K562 (cell line): ENCODE results near the gene ISLR2. TPM values are rescaled to one million over a fixed set of nuclear protein-coding genes. Genes with fewer than 3 reads are reported as not detected.

Experiments used
- ATAC-seq: fragments of 200-7000 bp; cut with Tn5 transposase; 3 replicates; pipeline ENCODE4 v1.9.1; 2020; ENCODE audit warnings: moderate library complexity
- BruUV-seq: library from RNA; stranded (reverse); fragments of 400-500 nt; replicated peaks from 2 replicates; lab custom pipeline; 2021; lab: Mats Ljungman, UMichigan
- CTCF ChIA-PET: fragments of 300-600 bp; formaldehyde crosslinking; extraction: SDS; loops from one replicate; lab custom pipeline; 2021; ENCODE audit warnings: low intra/inter-chr PET ratio; lab: Yijun Ruan, JAX
- POLR2A ChIA-PET: fragments of 300-600, 350-650 bp; sonication (Branson Sonifier 250); formaldehyde crosslinking; extraction: SDS; loops from one replicate; lab custom pipeline; 2021; ENCODE audit warnings: antibody characterized with exemption, inconsistent platforms; lab: Yijun Ruan, JAX
- DNase-seq, 4 experiments: peaks; one replicate each; pipeline versions ENCODE4 v3.0.0 to v3.0.0-alpha.2; 2011 to 2018; ENCODE audit warnings: low spot score in 3 of 4, mixed read lengths in 3 of 4; ENCODE audit errors: extremely low read depth in 1 of 4
- FAIRE-seq: peaks from 2 replicates; lab custom pipeline; 2011; peaks lifted over from hg19 to GRCh38; lab: Jason Lieb, UNC
- H2AFZ ChIP-seq: 2 replicates; pipeline ENCODE4 v1.6.0; 2011; ENCODE audit warnings: low read depth, low read length, control low read depth, inconsistent platforms
- H3K27ac ChIP-seq: fragments of 200-600 bp; 3 replicates; pipeline ENCODE4 v1.8.0; 2011; ENCODE audit warnings: low read depth, mild to moderate bottlenecking, control low read depth, inconsistent platforms, low read length, moderate library complexity, mixed read lengths; ENCODE audit errors: extremely low read depth
- H3K27me3 ChIP-seq, 2 experiments: fragments of 300-600 bp in 1 of 2; 2 replicates in 1 of 2; 3 replicates in 1 of 2; pipeline versions ENCODE4 v1.6.0 to v1.8.0; 2011; ENCODE audit warnings: inconsistent platforms in 2 of 2, low read length in 2 of 2, mild to moderate bottlenecking in 1 of 2, mixed read lengths in 1 of 2, moderate library complexity in 1 of 2; ENCODE audit not compliant: control insufficient read depth in 2 of 2, insufficient read depth in 2 of 2
- H3K36me3 ChIP-seq: fragments of 300-600 bp; 3 replicates; pipeline ENCODE4 v1.8.0; 2011; ENCODE audit warnings: mild to moderate bottlenecking, low read length, inconsistent platforms; ENCODE audit not compliant: control insufficient read depth, insufficient read depth
- H3K4me1 ChIP-seq, 2 experiments: fragments of 200-600 bp in 1 of 2; replicated peaks in 1 of 2; 2 replicates in 1 of 2; 3 replicates in 1 of 2; pipeline versions ENCODE4 v1.5.1 to v1.8.0; 2011; ENCODE audit warnings: inconsistent platforms in 2 of 2, low read length in 2 of 2, mild to moderate bottlenecking in 1 of 2, mixed read lengths in 1 of 2, moderate library complexity in 1 of 2; ENCODE audit not compliant: control insufficient read depth in 2 of 2, insufficient read depth in 2 of 2
- H3K4me2 ChIP-seq: 2 replicates; pipeline ENCODE4 v1.6.1; 2011; ENCODE audit warnings: low read length, control low read depth, inconsistent platforms, mixed read lengths; ENCODE audit not compliant: insufficient read depth
- H3K4me3 ChIP-seq: fragments of 200-600 bp; sonication (generic), shearing (Covaris generic); 2 replicates; pipeline ENCODE4 v1.5.1; 2016; ENCODE audit warnings: control low read depth, inconsistent platforms
- H3K79me2 ChIP-seq: fragments of 200-600 bp; 3 replicates; pipeline ENCODE4 v1.8.0; 2011; ENCODE audit warnings: low read length, inconsistent platforms; ENCODE audit not compliant: control insufficient read depth, insufficient read depth
- H3K9ac ChIP-seq, 2 experiments: 2 replicates each; pipeline versions ENCODE4 v1.6.0 to v1.6.1; 2011; ENCODE audit warnings: low read depth in 2 of 2, low read length in 2 of 2, control low read depth in 1 of 2, inconsistent platforms in 1 of 2, mild to moderate bottlenecking in 1 of 2, mixed read lengths in 1 of 2; ENCODE audit not compliant: insufficient read depth in 1 of 2
- H3K9me1 ChIP-seq: one replicate; pipeline ENCODE4 v1.6.0; 2011; ENCODE audit warnings: inconsistent platforms, mild to moderate bottlenecking, low read length, moderate library complexity; ENCODE audit not compliant: control insufficient read depth, insufficient read depth
- H3K9me3 ChIP-seq: replicated peaks from 2 replicates; pipeline ENCODE4 v1.5.1; 2011; ENCODE audit warnings: low read depth, low read length, inconsistent platforms; ENCODE audit not compliant: control insufficient read depth, insufficient read depth
- H4K20me1 ChIP-seq: replicated peaks from 2 replicates; pipeline ENCODE4 v1.6.1; 2011; ENCODE audit warnings: low read length, inconsistent platforms, mixed read lengths; ENCODE audit not compliant: control insufficient read depth, insufficient read depth
- ARID1B ChIP-seq: fragments of 450-650 bp; IDR thresholded peaks from 2 replicates; pipeline ENCODE4 v1.6.1; 2016; ENCODE audit warnings: antibody characterized with exemption, mild to moderate bottlenecking, inconsistent platforms
- CHD7 ChIP-seq: fragments of 200-600 bp; sonication (generic); IDR thresholded peaks from one replicate; pipeline ENCODE4 v1.6.1; 2012; ENCODE audit warnings: mild to moderate bottlenecking, low read depth, low read length, inconsistent platforms
- CREB1 ChIP-seq, 2 experiments: sonication (generic) in 1 of 2; formaldehyde crosslinking in 1 of 2; IDR thresholded peaks; 2 replicates each; pipeline versions ENCODE4 v1.6.1 to v1.8.0; 2012 to 2022; ENCODE audit warnings: inconsistent platforms in 1 of 2, mild to moderate bottlenecking in 1 of 2, missing genetic modification reagents in 1 of 2, moderate library complexity in 1 of 2
- HDAC3 ChIP-seq: fragments of 450-650 bp; IDR thresholded peaks from 2 replicates; pipeline ENCODE4 v1.6.1; 2018; ENCODE audit warnings: borderline replicate concordance, mild to moderate bottlenecking, moderate library complexity; ENCODE audit not compliant: partially characterized antibody
- NFIC ChIP-seq: fragments of 450-650 bp; IDR thresholded peaks from 2 replicates; pipeline ENCODE4 v1.6.1; 2017; ENCODE audit warnings: mild to moderate bottlenecking, inconsistent platforms
- PYGO2 ChIP-seq: fragments of 450-650 bp; IDR thresholded peaks from 2 replicates; pipeline ENCODE4 v1.6.1; 2016; ENCODE audit warnings: mild to moderate bottlenecking, missing genetic modification characterization, moderate library complexity, missing compliant biosample characterization
- SRSF3 ChIP-seq: fragments of 200-400 bp; formaldehyde crosslinking; IDR thresholded peaks from 2 replicates; pipeline ENCODE4 v1.6.1; 2016; ENCODE audit warnings: mild to moderate bottlenecking, low read length, moderate library complexity; ENCODE audit not compliant: insufficient read depth
- TBL1XR1 ChIP-seq, 2 experiments: IDR thresholded peaks; 2 replicates each; pipeline ENCODE4 v1.6.1; 2012; ENCODE audit warnings: improper control_type of control experiment in 2 of 2, low read length in 2 of 2, mild to moderate bottlenecking in 1 of 2
- WGBS: fragments of 100-300 bp; shearing (Covaris generic); methylation state at CpG from one replicate; pipeline ENCODE4 v1.1.6; 2016; ENCODE audit warnings: low coverage, mixed read lengths; ENCODE audit not compliant: insufficient coverage; ENCODE audit errors: missing lambda C conversion rate; 5-methylcytosine and 5-hydroxymethylcytosine counted together
- in situ Hi-C: fragments of 300-500 bp; cut with MboI; formaldehyde crosslinking; loops from 4 replicates; pipeline ENCODE4 v1.15.0; 2018; ENCODE audit warnings: inconsistent platforms, mixed read lengths
- intact Hi-C: fragments of 100-400 bp; cut with micrococcal nuclease; formaldehyde crosslinking; loops from 2 replicates; pipeline ENCODE4 v1.14.2; 2022
- polyA plus RNA-seq, 8 experiments: library from polyadenylated mRNA; depleted of rRNA in 4 of 8; stranded (reverse) in 5 of 8; unstranded in 3 of 8; fragments of >200 nt; fragmentation: Nextera tagmentation in 2 of 8; fragmentation: Illumina TruSeq in 1 of 8; extraction: Ambion mirVana in 2 of 8; extraction: Trizol in 1 of 8; gene quantifications; 2 replicates each; pipeline versions ENCODE4 v1.2.1 to v1.2.3, GENCODE V29; 2011 to 2014; ENCODE audit warnings: inconsistent platforms in 1 of 8, missing spikeins in 1 of 8
- total RNA-seq, 7 experiments: library from RNA; depleted of rRNA in 6 of 7; stranded (reverse); fragments of >200 nt in 6 of 7; fragmentation: Illumina TruSeq in 2 of 7; extraction: Trizol in 2 of 7; gene quantifications; 2 replicates each; pipeline versions ENCODE4 v1.2.1 to v1.2.3, GENCODE V29; 2011 to 2021; ENCODE audit warnings: low replicate concordance in 1 of 7
- TF ChIP-seq, protein P1 (sequence below): fragments of 450-650 bp; IDR thresholded peaks from 2 replicates; pipeline ENCODE4 v1.6.1; 2016; ENCODE audit warnings: missing biosample characterization, missing genetic modification characterization

ISLR2 gene
- total and polyA plus RNA-seq, 9 of the 15 experiments (the other 6 are each of a cell fraction or from before 2014, with no cell fraction given), result not detected

DNA sequence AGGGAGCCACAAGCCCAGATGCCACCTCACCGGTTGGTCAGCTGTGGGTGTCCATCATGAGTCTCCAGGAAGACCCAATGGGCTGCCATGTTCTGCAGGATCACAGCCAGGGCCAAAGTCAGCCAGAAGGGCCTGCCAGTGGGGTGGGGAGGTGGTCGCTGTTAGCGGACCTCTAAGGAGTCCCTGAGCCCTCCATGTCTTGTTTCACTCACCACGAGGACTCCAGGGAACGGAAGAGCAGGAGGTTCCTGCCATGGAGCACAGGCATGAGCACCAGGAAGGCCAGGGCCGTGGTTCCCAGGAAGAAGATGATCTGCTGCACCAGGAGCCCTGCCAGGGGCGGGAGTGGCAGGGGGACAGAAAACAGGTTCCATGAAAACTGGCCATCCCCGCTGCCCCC is 51.7 kb downstream of the ISLR2 start:
- peaks cover 0 to 8% of the 10 kb centered on the region in 2 experiments; a peak in 1 of 5 replicates for H3K4me1 ChIP-seq
- intact Hi-C loops (no loop called here), in situ Hi-C loops (no loop called here)
- H3K4me2 ChIP-seq, result no peak overlapping the region
- H4K20me1 ChIP-seq, result peaks cover 10% of the 10 kb centered on the region; the same call in 1 of the 2 replicates
- ATAC-seq, result no peak
- H3K27me3 ChIP-seq, result peaks cover 2 to 38% of the 10 kb centered on the region in 2 experiments; a peak in 3 of 5 replicates
- no peaks in the 10 kb centered on the region for H3K36me3 ChIP-seq
- ChIA-PET CTCF (no interaction called here), POLR2A (no interaction called here)
- H3K79me2 ChIP-seq, result no peaks in the 10 kb centered on the region
- no peak overlapping the region for H3K4me3 ChIP-seq
- no peaks in the 10 kb centered on the region for H3K9me1 ChIP-seq
- FAIRE-seq, result no peak
- H3K27ac ChIP-seq, result no peak overlapping the region
- no peak overlapping the region for H3K9ac ChIP-seq
- no peak for DNase-seq
- no peaks in the 10 kb centered on the region for H3K9me3 ChIP-seq
- BruUV-seq, result no TSS peak
- 0% methylated on average over 7 of the region's 8 CpGs for WGBS
- no peak overlapping the region for H2AFZ ChIP-seq
- TF ChIP-seq, protein P1, sequence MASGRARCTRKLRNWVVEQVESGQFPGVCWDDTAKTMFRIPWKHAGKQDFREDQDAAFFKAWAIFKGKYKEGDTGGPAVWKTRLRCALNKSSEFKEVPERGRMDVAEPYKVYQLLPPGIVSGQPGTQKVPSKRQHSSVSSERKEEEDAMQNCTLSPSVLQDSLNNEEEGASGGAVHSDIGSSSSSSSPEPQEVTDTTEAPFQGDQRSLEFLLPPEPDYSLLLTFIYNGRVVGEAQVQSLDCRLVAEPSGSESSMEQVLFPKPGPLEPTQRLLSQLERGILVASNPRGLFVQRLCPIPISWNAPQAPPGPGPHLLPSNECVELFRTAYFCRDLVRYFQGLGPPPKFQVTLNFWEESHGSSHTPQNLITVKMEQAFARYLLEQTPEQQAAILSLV (tag), result no peak
- no peak for TF ChIP-seq TBL1XR1 (IDR thresholded peaks at IDR 0.05; ENCODE audit: low read length in 2 of 2)
- TF ChIP-seq CHD7, result no peak
- TF ChIP-seq NFIC, result no peak
- no peak for TF ChIP-seq SRSF3
- no peak for TF ChIP-seq PYGO2 (tag)
- no peak for TF ChIP-seq ARID1B
- TF ChIP-seq HDAC3, result no peak
- no peak for TF ChIP-seq CREB1 (IDR thresholded peaks at IDR 0.05)
- TF ChIP-seq CREB1 (CRISPR knock-in tag; IDR thresholded peaks at IDR 0.05), result no peak
